GM20000 (cell line): ENCODE measurements around the gene NEK3.
"Not testable (repeated sequence)": the region's sequence is repeated elsewhere in the genome, so short reads cannot be mapped to it uniquely, and the experiment has no call there.

Experiments used
- DNase-seq: peaks from one replicate; pipeline ENCODE4 v3.0.0; 2012; ENCODE audit warnings: low spot score
- CTCF ChIP-seq: IDR thresholded peaks from 2 replicates; pipeline ENCODE4 v1.5.1; 2012; ENCODE audit warnings: mild to moderate bottlenecking, control low read depth; ENCODE audit errors: extremely low read depth, missing control alignments

NEK3 gene

GRCh38 chr13:52096062-52096461, 63.3 kb downstream of the NEK3 start:
- DNase-seq, result no peak
- no peak for TF ChIP-seq CTCF

- TF ChIP-seq CTCF, result no peak
Observed at GRCh38 chr13:52092087-52092486, 67.3 kb downstream of the NEK3 start.

GRCh38 chr13:52091473-52091872, 67.9 kb downstream of the NEK3 start:
- no peak for DNase-seq
- TF ChIP-seq CTCF, result no peak

More at GRCh38 chr13:52092087-52092486, 67.3 kb downstream of the NEK3 start:
- DNase-seq, result no peak

- no peak for TF ChIP-seq CTCF
- DNase-seq, result no peak
Observed at GRCh38 chr13:52085421-52085820, 74.0 kb downstream of the NEK3 start.

- DNase-seq, result not testable (repeated sequence)
Observed at GRCh38 chr13:52084981-52085380, 74.4 kb downstream of the NEK3 start.
